ENCODE data around the gene RASSF7. TPM values are rescaled to one million over a fixed set of nuclear protein-coding genes. Genes with fewer than 3 reads are reported as not detected.

The RASSF7 gene
- total RNA-seq, 1 experiment from 2014 or later = 58.6 TPM

- no peaks in the 10 kb centered on the region for H4K20me1 ChIP-seq (ENCODE audit: low read length)
- ATAC-seq (no peak), DNase-seq (no peak)
- TF ChIP-seq, protein P1, sequence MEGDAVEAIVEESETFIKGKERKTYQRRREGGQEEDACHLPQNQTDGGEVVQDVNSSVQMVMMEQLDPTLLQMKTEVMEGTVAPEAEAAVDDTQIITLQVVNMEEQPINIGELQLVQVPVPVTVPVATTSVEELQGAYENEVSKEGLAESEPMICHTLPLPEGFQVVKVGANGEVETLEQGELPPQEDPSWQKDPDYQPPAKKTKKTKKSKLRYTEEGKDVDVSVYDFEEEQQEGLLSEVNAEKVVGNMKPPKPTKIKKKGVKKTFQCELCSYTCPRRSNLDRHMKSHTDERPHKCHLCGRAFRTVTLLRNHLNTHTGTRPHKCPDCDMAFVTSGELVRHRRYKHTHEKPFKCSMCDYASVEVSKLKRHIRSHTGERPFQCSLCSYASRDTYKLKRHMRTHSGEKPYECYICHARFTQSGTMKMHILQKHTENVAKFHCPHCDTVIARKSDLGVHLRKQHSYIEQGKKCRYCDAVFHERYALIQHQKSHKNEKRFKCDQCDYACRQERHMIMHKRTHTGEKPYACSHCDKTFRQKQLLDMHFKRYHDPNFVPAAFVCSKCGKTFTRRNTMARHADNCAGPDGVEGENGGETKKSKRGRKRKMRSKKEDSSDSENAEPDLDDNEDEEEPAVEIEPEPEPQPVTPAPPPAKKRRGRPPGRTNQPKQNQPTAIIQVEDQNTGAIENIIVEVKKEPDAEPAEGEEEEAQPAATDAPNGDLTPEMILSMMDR (conservative IDR thresholded peaks at IDR 0.05; ENCODE audit: low read depth, low read length) = no peak
- TF ChIP-seq EZH2 (IDR thresholded peaks at IDR 0.05; ENCODE audit: low read length, unreplicated experiment) (no peak), EZH2phosphoT487 (IDR thresholded peaks at IDR 0.05; ENCODE audit: borderline replicate concordance, low read length) (no peak)
- CTCF ChIA-PET = no interaction called here
- no TSS peak for BruUV-seq (replicated peaks)
- H3K9ac ChIP-seq (ENCODE audit: low read length) = no peak overlapping the region
- H3F3A ChIP-seq (ENCODE audit: low read length, unreplicated experiment) = no peaks in the 10 kb centered on the region
- no peaks in the 10 kb centered on the region for H3K79me2 ChIP-seq (ENCODE audit: low read length)
- H2AFZ ChIP-seq (ENCODE audit: low read length) = no peak overlapping the region
- POLR2A ChIA-PET (ENCODE audit: unreplicated experiment) = no interaction called here
- no peak overlapping the region for H3K4me2 ChIP-seq (ENCODE audit: low read length)
- no peaks in the 10 kb centered on the region for H3K9me3 ChIP-seq (ENCODE audit: low read length)
- no peak overlapping the region for H3K4me3 ChIP-seq (ENCODE audit: low read length)
- no peaks in the 10 kb centered on the region for H3K9me2 ChIP-seq (replicated peaks; ENCODE audit: low read length)
- no peak overlapping the region for H3K27ac ChIP-seq (ENCODE audit: low read length)
- peaks cover 26% of the 10 kb centered on the region for H3K36me3 ChIP-seq (ENCODE audit: low read depth, low read length)
- no peaks in the 10 kb centered on the region for H3K4me1 ChIP-seq (ENCODE audit: insufficient read depth, low read length)
- intact Hi-C loops (cut with micrococcal nuclease) = no loop called here
- no peaks in the 10 kb centered on the region for H3K27me3 ChIP-seq (ENCODE audit: low read length)
These were observed 40.9 kb downstream of the RASSF7 start for GRCh38 chr11:601573-602245.

DNA sequence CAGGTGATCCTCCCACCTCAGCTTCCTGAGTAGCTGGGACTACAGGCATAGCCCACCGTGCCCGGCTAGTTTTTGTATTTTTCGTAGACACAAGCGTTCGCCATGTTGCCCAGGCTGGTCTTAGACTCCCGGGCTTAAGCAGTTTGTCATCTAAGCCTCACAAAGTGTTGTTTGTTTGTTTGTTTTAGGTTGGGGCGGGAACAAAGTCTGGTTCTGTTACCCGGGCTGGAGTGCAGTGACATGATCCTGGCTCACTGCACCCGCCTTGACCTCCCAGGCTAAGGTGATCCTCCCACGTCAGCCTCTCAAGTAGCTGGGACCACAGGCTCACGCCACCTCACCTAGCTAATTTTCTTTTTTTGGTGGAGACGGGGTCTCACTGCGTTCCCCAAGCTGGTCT is 42.4 kb downstream of the RASSF7 start:
- H2AFZ ChIP-seq (ENCODE audit: low read length) = no peak overlapping the region
- BruUV-seq (replicated peaks) = no TSS peak
- no peaks in the 10 kb centered on the region for H4K20me1 ChIP-seq (ENCODE audit: low read length)
- H3K27me3 ChIP-seq (ENCODE audit: low read length) = no peaks in the 10 kb centered on the region
- no peak overlapping the region for H3K27ac ChIP-seq (ENCODE audit: low read length)
- no peak overlapping the region for H3K4me3 ChIP-seq (ENCODE audit: low read length)
- H3K9ac ChIP-seq (ENCODE audit: low read length) = no peak overlapping the region
- no peaks in the 10 kb centered on the region for H3K79me2 ChIP-seq (ENCODE audit: low read length)
- no peaks in the 10 kb centered on the region for H3K4me1 ChIP-seq (ENCODE audit: insufficient read depth, low read length)
- H3K4me2 ChIP-seq (ENCODE audit: low read length) = no peak overlapping the region
- ChIA-PET POLR2A (ENCODE audit: unreplicated experiment) (no interaction called here), CTCF (no interaction called here)
- DNase-seq = no peak
- no peak for TF ChIP-seq EZH2 (IDR thresholded peaks at IDR 0.05; ENCODE audit: low read length, unreplicated experiment)
- TF ChIP-seq, protein P1 (conservative IDR thresholded peaks at IDR 0.05; ENCODE audit: low read depth, low read length) = no peak
- TF ChIP-seq EZH2phosphoT487 (IDR thresholded peaks at IDR 0.05; ENCODE audit: borderline replicate concordance, low read length) = no peak
- H3K9me2 ChIP-seq (replicated peaks; ENCODE audit: low read length) = no peaks in the 10 kb centered on the region
- H3K36me3 ChIP-seq (ENCODE audit: low read depth, low read length) = peaks cover 31% of the 10 kb centered on the region
- ATAC-seq = no peak
- no peaks in the 10 kb centered on the region for H3F3A ChIP-seq (ENCODE audit: low read length, unreplicated experiment)
- H3K9me3 ChIP-seq (ENCODE audit: low read length) = no peaks in the 10 kb centered on the region
- intact Hi-C loops (cut with micrococcal nuclease) = no loop called here

DNA sequence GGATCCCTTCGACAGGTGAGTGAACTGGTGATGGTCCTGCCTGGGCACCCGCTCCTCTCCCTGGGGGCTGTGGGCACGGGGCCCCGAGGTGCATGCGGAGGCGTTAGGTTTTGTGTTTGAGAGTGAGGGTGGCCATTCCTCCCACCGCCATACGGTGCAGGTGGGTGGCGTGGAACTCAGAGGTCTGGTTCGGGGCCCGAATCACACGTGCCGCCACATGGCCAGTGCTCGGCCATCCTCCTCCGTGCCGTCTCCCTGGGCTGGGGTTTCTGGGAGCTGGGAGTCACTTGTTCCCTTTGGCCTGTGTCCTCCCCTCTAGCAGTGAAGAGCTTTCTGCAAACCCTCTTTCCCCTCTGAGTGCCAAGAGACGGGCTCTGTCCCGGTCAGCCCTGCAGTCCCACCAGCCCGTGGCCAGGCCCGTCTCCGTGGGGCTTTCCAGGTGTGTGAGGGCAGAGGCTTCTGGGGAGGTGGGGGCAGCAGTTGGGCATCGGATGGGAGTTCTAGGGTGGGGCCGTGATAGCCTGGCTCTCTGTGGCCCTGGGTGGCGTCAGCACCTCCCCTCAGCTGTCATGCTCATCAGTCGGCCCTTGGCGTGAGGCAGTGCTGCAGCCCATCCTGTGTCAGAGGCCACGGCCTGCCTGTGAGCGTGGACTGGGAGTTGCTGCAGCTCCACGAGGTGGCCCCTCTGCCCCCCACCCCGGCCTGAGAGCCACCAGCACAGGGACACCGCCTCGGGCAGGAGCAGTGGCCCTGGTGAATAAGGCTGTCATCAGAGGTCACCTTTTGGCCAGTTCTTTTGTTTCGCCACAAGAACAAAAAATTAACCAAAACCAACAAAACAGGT is 44.7 kb downstream of the RASSF7 start:
- Histone ChIP-seq H3K4me2 (ENCODE audit: low read length) (no peak overlapping the region), H3K4me1 (ENCODE audit: insufficient read depth, low read length) (no peaks in the 10 kb centered on the region), H4K20me1 (ENCODE audit: low read length) (no peaks in the 10 kb centered on the region), H3K27me3 (ENCODE audit: low read length) (no peaks in the 10 kb centered on the region), H3K4me3 (ENCODE audit: low read length) (no peak overlapping the region), H3K79me2 (ENCODE audit: low read length) (no peaks in the 10 kb centered on the region), H3K9ac (ENCODE audit: low read length) (no peak overlapping the region), H2AFZ (ENCODE audit: low read length) (no peak overlapping the region), H3K36me3 (ENCODE audit: low read depth, low read length) (peaks cover 31% of the 10 kb centered on the region), H3K27ac (ENCODE audit: low read length) (no peak overlapping the region), H3K9me3 (ENCODE audit: low read length) (no peaks in the 10 kb centered on the region), H3F3A (ENCODE audit: low read length, unreplicated experiment) (no peaks in the 10 kb centered on the region), H3K9me2 (replicated peaks; ENCODE audit: low read length) (no peaks in the 10 kb centered on the region)
- ChIA-PET POLR2A (ENCODE audit: unreplicated experiment) (no interaction called here), CTCF (no interaction called here)
- ATAC-seq (no peak), DNase-seq (no peak)
- intact Hi-C loops (cut with micrococcal nuclease) = no loop called here
- TF ChIP-seq EZH2 (IDR thresholded peaks at IDR 0.05; ENCODE audit: low read length, unreplicated experiment) = no peak
- TF ChIP-seq, protein P1 (conservative IDR thresholded peaks at IDR 0.05; ENCODE audit: low read depth, low read length) = no peak
- TF ChIP-seq EZH2phosphoT487 (IDR thresholded peaks at IDR 0.05; ENCODE audit: borderline replicate concordance, low read length) = no peak
- BruUV-seq (replicated peaks) = no TSS peak
